GM12875 (cell line): ENCODE measurements around the gene PATJ.
A peak's percentile ranks its signal among the peaks of the same experiment; 100 is the strongest.
"Not testable (repeated sequence)": the region's sequence is repeated elsewhere in the genome, so short reads cannot be mapped to it uniquely, and the experiment has no call there.

Source experiments
- H3K4me3 ChIP-seq: one replicate; pipeline ENCODE4 v1.5.1; 2011; ENCODE audit warnings: low read depth, low read length, control low read depth
- CTCF ChIP-seq: IDR thresholded peaks from 2 replicates; pipeline ENCODE4 v1.5.1; 2011; ENCODE audit warnings: low read depth, mild to moderate bottlenecking, control low read depth, inconsistent platforms, low read length, moderate library complexity, borderline replicate concordance; ENCODE audit not compliant: insufficient read depth

PATJ gene

GRCh38 chr1:61741711-61742619 lies at the start of gene PATJ:
Gene PATJ, plus strand, starts transcription at chr1:61742480. Its CDS starts 20,413 bp downstream, at chr1:61762893.
- H3K4me3 ChIP-seq: peak within 1 kb of the TSS; percentile 75
- TF ChIP-seq CTCF: no peak

GRCh38 chr1:61699911-61700851 lies 42.1 kb upstream of the PATJ start:
- no peak overlapping the region for H3K4me3 ChIP-seq
- TF ChIP-seq CTCF: no peak

- no peak for TF ChIP-seq CTCF
- no peak overlapping the region for H3K4me3 ChIP-seq
These were observed 33.0 kb upstream of the PATJ start for GRCh38 chr1:61708953-61709907.

GRCh38 chr1:61709908-61710289 lies 32.4 kb upstream of the PATJ start:
- TF ChIP-seq CTCF: no peak

GRCh38 chr1:61711257-61711656 lies 31.0 kb upstream of the PATJ start:
- H3K4me3 ChIP-seq: not testable (repeated sequence)

More at GRCh38 chr1:61709908-61710289, 32.4 kb upstream of the PATJ start:
- no peak overlapping the region for H3K4me3 ChIP-seq

GRCh38 chr1:61711969-61712368 lies 30.3 kb upstream of the PATJ start:
- no peak for TF ChIP-seq CTCF
- no peak overlapping the region for H3K4me3 ChIP-seq

- not testable (repeated sequence) for H3K4me3 ChIP-seq
These were observed 23.1 kb upstream of the PATJ start for GRCh38 chr1:61718996-61719663.
